LoVo (cell line): Measurements from ENCODE around the gene TPM2.

Experiments
- DNase-seq: peaks from one replicate; pipeline ENCODE4 v3.0.0-alpha.2; 2016; ENCODE audit warnings: low spot score

TPM2 gene

DNA sequence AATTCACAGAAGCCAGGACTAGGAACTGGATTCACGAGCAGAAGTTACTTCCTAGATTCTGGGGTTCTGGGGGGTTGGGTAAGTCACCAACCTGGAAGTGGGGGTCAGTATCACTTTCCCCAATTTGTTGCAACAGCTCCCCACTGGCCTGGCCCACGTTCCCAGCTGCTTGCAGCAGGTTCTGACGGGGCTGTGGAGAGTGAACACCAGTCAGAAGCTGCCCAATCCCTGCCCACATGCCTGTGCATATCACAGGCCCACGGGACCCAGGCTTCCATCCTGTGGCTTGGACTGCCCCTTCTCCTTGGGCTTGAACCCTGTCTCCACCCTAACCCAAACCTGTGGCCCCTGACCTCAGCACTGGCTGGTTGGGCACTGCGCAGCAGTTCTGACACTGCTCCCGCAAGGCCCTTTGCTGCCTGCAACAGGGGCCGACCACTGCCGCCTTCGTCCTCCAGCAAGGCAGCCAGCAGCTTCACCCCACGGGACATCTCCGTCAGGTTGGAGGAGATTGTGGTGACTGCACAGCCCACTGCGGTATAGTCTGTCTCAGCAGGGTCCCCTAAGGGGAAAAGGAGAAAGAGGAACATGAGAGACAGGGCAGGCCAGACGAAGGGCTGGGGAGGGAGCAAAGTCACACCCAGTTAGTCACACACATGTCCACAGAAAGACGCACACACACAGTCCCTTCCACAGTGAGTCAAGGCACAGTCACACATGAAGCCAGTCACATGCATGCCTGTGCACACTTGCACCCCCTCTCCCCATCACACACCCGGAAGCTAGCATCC, 29.2 kb upstream of the TPM2 start:
- no peak for DNase-seq

- no peak for DNase-seq
Observed at GRCh38 chr9:35717132-35717870, 27.6 kb upstream of the TPM2 start.

DNA sequence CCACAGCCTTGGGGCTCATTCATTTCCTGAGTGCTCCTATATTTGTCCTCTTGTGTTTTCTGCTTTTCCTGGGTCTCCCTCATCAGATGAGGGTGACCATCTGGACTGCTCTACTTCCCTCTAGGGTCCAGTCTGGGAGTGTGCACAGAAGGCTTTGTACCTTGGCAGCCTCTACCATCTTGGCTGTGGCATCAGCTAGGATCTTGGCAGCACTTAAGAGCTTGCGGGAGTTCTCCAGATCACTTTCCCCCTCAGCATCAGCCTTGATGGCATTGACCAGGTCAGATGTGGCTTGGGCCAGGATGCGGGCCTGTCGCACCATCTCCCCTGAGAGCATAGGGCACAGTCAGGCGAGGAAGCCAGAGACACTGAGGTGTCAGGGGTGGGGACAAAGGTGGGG, 26.5 kb upstream of the TPM2 start:
- DNase-seq: no peak

DNA sequence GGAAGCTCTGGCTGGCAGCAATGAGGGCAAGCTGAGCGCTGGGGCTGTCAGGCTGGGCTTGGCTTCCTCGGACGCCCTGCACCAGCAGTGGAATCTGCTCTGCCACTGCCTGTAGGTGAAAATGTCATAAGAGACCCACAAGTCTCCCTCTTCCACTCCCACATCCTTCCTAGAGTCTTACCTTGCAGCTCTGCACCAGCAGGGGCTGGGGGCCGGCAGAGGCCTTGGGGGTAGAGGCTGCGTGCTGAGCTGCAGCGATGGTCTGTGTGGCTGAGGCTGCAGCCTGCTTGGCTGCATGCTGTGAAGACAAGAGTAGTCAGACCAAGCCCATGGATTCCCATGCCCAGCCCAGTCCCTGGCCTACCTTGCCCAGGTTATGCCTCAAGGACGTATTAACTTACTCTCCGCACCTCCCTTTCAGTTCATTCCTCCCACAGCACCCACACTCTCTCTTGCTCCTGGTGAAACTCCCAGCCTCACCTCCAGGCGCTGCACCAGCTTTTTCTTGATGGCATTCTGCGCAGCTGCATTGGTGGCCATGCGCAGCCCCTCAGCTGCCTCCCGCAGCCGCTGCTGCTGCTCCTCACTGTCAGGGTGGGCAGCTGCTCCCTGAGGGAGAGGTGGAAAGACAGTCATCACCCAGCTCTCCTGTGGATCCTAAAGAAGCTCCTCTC, 25.0 kb upstream of the TPM2 start:
- DNase-seq: no peak

DNA sequence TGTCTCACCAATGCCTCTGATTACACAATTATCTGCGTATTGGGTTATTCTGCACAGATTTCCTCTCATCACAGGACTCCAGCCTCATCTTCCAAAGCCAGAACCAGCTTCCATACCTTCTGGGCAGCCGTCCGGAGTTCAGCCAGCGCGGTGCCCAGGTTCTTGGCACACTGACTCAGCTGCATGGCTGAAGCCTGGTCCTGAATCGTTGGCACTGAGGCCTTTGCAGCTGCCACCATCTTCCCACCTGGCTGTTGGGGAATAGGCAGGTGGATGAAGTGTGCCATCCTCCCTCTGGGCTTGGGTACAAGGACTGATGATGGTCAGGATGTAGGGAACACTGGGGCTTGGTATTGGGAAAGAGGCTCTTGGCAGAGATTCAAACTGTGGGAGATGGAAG, 24.4 kb upstream of the TPM2 start:
- DNase-seq: no peak

DNA sequence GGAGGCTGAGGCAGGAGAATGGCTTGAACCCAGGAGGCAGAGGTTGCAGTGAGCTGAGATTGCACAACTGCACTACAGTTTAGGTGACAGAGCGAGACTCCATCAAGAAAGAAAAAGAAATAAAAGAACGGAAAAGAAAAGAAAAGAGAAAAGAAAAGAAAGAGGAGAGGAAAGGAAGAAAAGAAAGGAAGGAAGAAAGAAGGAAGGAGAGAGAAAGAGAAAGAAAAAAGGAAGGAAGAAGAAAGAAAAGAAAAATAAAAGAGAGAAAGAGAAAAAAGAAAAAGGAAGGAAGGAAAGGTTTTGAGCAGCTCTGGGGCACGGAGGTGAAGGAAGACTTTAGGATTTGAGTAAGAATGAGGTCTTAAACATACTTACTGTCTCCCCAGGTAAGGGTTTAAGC, 23.9 kb upstream of the TPM2 start:
- DNase-seq: no peak

DNA sequence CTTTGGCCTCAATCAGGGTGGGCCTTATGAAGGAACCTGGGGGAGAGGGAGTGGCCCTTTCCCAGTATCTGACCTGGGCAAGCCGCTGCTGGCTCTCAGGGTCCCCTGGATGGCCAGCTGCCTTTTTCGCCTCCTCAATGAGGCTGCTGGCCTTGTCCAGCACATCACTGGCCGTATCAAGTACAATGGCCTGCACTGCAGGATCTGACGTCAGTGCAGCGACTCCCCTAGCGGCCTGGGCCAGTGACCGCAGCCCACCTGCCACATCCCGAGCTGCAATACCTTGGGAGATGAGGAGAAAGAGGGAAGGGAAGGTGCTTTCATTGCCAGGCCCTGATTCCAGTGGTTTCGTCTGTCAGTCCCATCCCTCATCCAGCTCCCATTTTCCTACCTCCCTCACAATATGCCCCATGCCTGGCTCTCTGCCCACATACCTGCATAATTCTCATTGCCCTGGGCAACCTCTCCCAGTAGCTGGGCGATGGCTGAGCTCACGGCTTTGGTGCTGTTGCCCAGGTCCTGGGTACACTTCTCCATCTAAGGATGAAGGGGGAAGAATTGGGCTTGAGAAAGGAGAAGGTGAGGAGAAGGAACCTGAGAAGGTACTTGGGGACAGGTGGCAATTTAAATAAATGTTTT, 23.2 kb upstream of the TPM2 start:
- no peak for DNase-seq

- DNase-seq: no peak
Observed at GRCh38 chr9:35711501-35712428, 22.0 kb upstream of the TPM2 start.

- no peak for DNase-seq
Observed at GRCh38 chr9:35710818-35711500, 21.2 kb upstream of the TPM2 start.

GRCh38 chr9:35708146-35708545, 18.4 kb upstream of the TPM2 start:
- no peak for DNase-seq

DNA sequence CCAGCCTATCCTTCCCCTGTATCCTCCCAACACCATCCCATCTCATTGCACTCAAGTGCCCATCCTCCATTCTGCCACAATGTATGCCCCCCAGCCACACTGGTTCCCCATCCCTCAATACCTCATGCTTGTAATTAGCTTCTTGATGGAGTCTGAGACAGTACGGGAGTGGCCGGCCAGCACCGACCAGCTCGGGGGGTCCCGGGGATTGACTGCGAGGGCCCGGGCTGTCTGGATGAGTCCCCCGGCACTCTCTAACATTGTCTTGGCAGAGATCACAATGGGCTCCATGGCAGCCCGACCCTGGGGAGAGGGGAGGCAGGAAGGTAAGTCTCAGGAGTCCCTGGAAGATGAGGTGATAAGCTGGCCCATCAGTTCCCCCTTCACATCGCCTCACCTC, 17.2 kb upstream of the TPM2 start:
- no peak for DNase-seq

DNA sequence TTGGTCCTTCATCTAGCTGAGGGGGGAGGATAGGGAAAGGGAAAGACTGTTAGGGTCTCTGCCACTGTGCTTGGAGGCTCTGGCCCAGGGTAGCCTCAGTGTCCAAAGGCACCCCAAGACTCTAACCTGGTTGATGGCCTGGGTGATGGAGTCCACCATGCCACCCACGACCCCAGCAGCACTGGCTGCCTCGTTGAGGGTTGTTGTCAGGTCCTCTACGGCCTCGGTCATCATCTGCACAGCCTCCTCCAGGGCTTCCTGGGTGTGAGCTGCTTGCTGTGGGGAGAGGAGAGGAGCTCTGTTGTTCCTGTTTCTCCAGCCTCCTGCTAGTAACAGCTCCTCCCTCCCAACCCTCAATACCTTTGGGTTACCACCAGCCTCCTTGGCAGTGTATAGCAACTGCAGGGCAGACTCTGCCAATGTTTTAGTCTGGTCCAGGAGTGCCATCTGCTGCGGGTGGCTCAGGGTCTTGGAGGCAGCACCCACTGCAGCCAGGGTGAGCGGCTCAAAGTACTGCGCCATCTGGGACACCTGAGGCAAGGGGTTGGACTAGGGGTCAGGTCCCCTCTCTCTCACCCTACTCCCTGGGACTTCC, 16.2 kb upstream of the TPM2 start:
- no peak for DNase-seq

GRCh38 chr9:35705372-35705771, 15.6 kb upstream of the TPM2 start:
- DNase-seq: no peak

DNA sequence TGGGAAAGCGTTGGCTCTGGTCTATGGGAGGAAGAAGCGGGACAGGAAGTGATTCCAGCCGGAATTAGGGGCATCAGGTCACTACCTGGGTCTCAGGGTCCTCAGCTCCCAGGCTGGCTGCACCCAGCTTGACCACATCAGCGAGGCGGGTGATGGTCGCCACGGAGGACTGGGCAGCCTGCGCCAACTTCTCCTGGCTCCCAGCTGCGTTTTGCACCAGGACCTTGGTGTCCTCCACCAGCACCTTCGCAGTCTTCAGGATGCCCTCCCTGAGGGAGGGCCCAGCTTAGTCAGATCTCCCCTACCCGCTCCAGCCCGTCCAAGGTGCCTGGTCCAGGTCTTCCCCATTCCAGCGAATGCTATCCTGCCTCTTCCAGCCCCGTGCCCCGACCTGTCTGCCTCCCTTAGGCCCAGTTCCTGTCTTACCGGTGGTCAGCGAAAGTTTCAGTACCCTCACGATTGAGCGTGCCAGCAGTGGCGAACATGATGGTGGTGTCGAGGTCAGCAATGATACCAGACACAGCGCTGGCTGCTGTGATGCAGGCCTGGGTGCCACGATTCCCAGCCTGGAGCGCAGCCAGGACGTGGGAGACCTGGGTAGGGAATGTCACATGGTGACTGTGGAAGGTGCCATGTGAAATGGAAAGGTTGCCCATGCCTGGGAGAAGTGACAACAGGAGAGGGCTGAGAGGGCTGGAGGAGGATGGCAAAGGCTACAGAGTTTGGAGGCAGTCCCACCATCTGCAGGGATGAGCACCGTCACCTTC, 14.4 kb upstream of the TPM2 start:
- no peak for DNase-seq

- no peak for DNase-seq
Observed at GRCh38 chr9:35702696-35703095, 13.0 kb upstream of the TPM2 start.

DNA sequence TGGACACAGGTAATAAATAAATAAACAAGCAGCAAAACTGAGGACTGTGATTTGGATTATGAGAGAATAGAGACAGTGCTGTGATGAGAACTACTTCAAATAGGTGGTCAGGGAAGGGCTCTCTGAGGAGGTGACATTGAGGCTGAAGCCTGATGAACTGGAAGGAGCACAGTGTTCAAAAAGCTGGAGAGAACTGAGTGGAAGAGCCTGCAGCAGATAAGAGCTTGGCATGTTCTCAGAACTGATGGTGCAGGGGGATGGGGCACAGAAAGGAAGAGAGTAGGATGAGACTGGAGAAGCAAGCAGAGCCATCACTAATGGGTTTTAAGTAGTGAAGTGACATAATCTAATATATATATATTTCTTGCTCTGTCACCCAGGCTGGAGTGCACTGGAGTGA, 11.2 kb upstream of the TPM2 start:
- DNase-seq: no peak

- no peak for DNase-seq
Observed at GRCh38 chr9:35700031-35700430, 10.3 kb upstream of the TPM2 start.

GRCh38 chr9:35698231-35698630, 8.5 kb upstream of the TPM2 start:
- no peak for DNase-seq

DNA sequence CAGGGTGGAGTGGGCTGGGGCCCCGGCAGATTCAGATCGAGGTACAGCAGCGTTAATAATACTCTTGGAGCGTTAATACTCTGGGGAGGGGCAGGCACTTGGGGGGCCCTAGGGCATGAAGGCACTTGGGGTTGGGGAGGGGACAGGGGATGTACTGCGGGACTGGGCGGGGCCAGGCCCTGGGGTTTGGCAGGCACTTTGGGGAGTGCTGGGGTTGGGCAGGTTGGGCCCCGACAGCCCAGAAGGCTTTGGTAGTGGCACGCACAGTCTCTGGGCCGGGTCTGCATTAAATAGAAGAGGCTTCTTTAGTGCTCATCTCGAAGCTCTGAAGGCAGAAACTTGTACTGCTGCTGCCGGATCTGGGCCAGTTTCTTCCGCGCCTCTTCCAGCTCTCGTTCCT, 7.8 kb upstream of the TPM2 start:
- no peak for DNase-seq
